Fibroblast of the aortic adventitia (primary cell): ENCODE measurements around the gene TMEM236. TPM values are rescaled to one million over a fixed set of nuclear protein-coding genes. Genes with fewer than 3 reads are reported as not detected.

Source experiments
- DNase-seq: peaks from one replicate; pipeline ENCODE4 v3.0.0-alpha.2; 2010; ENCODE audit warnings: low read depth
- H3K4me3 ChIP-seq: 2 replicates; pipeline ENCODE4 v1.5.1; 2011; ENCODE audit warnings: low read depth, mild to moderate bottlenecking, control low read depth, low read length, moderate library complexity
- total RNA-seq: library from RNA; depleted of rRNA; stranded (reverse); fragments of >200 nt; gene quantifications from 2 replicates; pipeline ENCODE4 v1.2.3, GENCODE V29; 2012; ENCODE audit warnings: low replicate concordance
- TF ChIP-seq, protein P1 (sequence below): IDR thresholded peaks from 2 replicates; pipeline ENCODE4 v1.5.1; 2011; ENCODE audit warnings: mild to moderate bottlenecking, low read length, control low read depth, inconsistent platforms; ENCODE audit not compliant: insufficient read depth

TMEM236 gene
- total RNA-seq, 1 donor = 0.09 TPM

DNA sequence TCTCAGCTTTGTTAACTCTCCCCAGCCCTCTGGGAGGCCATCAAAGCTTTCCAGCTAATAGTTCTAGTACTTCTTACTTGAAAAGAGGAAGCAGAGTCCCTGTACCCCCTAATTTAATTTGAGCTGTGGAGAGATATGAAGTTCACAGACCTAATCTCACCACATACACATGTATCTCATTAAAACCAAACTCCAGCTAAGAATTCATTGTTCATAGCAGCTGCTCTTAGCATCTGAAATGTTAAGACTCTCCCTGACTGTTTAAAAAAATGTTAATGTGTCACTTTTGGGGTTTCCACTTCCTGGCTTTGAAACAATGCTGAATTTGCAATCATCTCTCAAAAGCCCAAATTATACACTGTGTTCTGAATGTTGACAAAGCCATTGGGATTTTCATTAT lies 41.0 kb downstream of the TMEM236 start:
- DNase-seq = peak; percentile 31

DNA sequence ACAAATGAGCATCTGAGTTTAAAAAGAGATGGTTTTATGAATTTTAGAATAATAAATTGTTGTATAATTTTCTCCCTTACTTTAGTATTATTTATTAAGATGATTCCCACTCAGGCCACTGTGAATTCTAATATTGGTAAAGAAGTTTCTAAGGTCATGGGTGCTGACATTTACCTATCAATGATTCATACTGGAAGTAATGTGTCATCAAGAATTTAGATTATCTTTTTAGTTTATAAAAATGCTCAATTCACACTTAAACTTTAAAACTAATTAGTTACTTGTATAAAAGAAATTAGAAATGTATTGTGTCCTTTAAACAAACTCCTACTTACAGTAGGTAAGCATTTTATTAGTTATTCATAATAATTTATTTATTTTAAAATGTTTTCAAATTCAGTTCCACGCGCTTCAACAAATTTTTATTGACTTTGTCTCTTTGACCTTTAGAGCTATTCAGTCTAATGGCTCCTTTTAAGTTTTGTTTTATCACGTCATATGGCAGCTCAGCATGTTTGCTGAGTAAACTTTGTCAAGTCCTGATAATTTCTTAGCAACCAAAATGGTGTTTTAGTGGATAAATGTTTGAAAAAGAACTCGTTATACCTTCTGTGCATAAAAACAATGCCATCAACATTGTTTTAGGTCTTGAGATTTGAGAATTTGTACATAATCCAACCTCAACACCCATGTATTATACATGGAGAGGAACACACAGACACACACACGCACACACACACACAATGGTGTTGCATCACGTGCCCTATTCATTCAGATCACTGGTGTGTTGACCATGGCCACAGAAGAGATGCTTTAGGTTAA lies 42.0 kb downstream of the TMEM236 start:
- H3K4me3 ChIP-seq = no peak overlapping the region
- TF ChIP-seq, protein P1, sequence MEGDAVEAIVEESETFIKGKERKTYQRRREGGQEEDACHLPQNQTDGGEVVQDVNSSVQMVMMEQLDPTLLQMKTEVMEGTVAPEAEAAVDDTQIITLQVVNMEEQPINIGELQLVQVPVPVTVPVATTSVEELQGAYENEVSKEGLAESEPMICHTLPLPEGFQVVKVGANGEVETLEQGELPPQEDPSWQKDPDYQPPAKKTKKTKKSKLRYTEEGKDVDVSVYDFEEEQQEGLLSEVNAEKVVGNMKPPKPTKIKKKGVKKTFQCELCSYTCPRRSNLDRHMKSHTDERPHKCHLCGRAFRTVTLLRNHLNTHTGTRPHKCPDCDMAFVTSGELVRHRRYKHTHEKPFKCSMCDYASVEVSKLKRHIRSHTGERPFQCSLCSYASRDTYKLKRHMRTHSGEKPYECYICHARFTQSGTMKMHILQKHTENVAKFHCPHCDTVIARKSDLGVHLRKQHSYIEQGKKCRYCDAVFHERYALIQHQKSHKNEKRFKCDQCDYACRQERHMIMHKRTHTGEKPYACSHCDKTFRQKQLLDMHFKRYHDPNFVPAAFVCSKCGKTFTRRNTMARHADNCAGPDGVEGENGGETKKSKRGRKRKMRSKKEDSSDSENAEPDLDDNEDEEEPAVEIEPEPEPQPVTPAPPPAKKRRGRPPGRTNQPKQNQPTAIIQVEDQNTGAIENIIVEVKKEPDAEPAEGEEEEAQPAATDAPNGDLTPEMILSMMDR = no peak
- no peak for DNase-seq

More for the DNA sequence above, 41.0 kb downstream of the TMEM236 start:
- no peak overlapping the region for H3K4me3 ChIP-seq
- TF ChIP-seq, protein P1 = no peak

DNA sequence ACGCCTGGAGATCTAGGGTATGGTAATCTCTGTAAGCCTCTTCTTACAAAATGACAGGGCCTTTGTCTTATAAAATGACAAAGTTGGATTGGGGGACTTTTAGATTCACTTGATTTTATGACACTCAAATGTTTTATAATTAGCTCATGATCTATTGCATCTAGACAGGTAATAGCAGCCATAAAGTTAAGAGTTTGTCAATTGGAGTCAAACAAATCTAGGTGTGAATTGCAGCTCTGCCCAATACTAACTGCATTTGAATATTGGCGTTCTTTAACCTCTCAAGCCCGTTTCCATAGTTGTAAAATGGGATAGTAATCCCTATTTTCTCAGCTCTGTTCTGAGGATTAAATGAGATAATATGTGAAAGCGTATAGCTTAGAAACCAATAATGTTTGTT lies 43.1 kb downstream of the TMEM236 start:
- TF ChIP-seq, protein P1 = no peak
- no peak overlapping the region for H3K4me3 ChIP-seq
- DNase-seq = no peak

DNA sequence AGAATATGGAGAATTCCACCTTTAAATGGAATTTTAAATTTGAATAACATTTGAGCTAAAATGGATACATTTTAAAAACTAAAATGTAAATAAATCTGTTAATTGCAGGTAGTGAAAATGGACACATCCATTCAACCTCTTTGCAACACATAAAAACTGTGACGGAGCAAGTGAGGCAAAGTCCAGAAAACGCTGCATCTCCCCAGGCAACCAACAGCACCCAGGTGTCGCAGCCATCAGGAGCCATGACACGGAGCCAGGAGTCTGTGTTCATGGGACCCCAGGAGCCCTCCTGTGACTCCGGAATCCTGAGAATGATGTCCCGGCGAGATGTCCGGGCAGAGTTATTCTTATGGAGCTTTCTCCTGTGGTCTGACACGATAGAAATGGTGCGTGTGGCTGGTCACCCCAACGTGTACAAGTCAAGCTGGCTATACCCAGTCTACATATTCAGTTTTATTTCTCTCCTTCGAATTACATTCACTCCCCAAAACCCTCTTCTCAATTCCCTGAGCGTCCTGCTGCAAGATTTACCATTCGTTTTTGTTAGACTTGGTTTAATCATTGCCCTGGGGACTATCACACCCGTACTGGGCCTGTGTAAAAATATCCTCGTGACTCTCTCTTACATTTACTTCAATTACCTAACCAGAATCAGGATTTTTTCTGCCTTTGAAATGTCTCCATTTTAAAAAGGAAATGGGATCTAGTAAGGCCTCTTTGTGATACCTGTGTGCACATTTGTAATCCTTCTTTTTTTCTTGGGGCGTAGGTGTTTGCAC lies 44.0 kb downstream of the TMEM236 start:
- no peak for DNase-seq
- TF ChIP-seq, protein P1 = no peak
- H3K4me3 ChIP-seq = no peak overlapping the region

DNA sequence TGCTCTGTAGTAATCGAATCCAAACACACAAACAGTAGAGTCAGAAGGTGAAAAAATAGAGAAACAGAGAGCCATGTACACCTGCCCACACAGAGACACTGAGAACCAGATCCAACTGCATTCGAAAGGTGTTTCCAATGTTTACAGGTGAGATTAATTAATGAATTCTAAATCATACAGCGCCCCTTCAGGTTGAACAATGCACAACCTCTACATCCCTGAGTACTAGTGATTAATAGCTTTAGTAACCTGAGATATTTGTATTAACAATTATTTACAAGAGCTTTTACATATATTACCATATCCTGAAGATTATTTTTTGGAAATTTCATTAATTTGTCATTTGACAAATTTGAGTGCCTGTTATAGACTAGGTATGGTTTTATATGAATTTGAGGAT lies 49.5 kb downstream of the TMEM236 start:
- TF ChIP-seq, protein P1 = no peak
- no peak overlapping the region for H3K4me3 ChIP-seq
- no peak for DNase-seq

DNA sequence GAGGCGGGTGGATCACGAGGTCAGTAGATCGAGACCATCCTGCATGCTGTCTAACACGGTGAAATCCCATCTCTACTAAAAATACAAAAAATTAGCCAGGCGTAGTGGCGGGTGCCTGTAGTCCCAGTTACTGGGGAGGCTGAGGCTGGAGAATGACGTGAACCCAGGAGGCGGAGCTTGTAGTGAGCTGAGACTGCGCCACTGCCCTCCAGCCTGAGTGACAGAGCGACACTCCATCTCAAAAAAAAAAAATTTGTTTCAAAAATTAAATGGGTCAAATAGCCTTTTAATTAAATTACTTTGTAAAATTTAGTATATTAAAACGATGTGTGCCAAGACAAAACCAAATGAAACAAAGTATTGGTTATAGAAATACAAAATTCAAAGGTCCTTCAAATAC lies 50.3 kb downstream of the TMEM236 start:
- no peak for DNase-seq
- no peak overlapping the region for H3K4me3 ChIP-seq
- TF ChIP-seq, protein P1 = no peak
